Peyer's patch (tissue), 4 donors: ENCODE results near the gene SERPINB8.

ENCODE experiments used
- CTCF ChIP-seq, 6 experiments: fragments of 450-650 bp in 4 of 6; fragments of 200-600 bp in 2 of 6; sonication (generic) in 1 of 6; IDR thresholded peaks; one replicate each; pipeline ENCODE4 v1.5.1; 2017 to 2019; ENCODE audit warnings: antibody characterized with exemption in 6 of 6, mild to moderate bottlenecking in 3 of 6, moderate library complexity in 1 of 6
- POLR2A ChIP-seq, 2 donors: fragments of 450-650 bp; IDR thresholded peaks; one replicate each; pipeline ENCODE4 v1.5.1; 2017; ENCODE audit warnings: antibody characterized with exemption in 2 of 2, mild to moderate bottlenecking in 2 of 2, moderate library complexity in 2 of 2

- TF ChIP-seq CTCF (IDR thresholded peaks at IDR 0.05) (peak; percentile 21 to 70 (median 64)), POLR2A (IDR thresholded peaks at IDR 0.05) (no peak)
Observed at GRCh38 chr18:63936156-63936931, 33.5 kb upstream of the SERPINB8 start.
